H54 (cell line): Measurements from ENCODE around the gene DLX6.

Source experiments
- DNase-seq: peaks from one replicate; pipeline ENCODE4 v3.0.0; 2011; ENCODE audit warnings: low spot score, mixed read lengths; ENCODE audit not compliant: insufficient read length
- FAIRE-seq: peaks from 3 replicates; lab custom pipeline; 2011; peaks lifted over from hg19 to GRCh38; lab: Jason Lieb, UNC
- POLR2A ChIP-seq: IDR thresholded peaks from 2 replicates; pipeline ENCODE4 v1.6.1; 2011; ENCODE audit warnings: low read depth, mild to moderate bottlenecking, low read length

Gene DLX6

DNA sequence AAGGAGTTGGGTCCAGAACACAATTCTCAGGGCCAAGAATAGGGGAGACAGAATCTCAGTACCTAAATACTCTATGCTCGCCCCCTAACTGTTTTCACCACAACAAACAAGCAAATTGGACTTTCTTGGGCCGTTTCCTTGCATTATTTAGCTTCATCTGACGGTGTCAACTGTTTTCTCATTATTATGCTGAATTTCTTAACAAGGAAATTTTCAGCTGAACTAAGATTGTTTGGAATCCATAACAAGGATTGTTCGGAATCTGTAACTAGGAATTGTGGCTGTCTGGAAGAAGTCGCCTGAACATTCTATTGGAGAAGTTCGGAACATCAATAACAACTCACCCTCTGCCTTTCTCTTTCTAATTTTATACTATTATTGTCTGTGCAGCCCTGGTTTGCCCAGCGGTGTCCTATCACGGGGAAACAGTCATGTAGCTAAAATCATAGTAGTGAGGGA lies 15.5 kb upstream of the DLX6 start:
- DNase-seq: no peak
- TF ChIP-seq POLR2A: no peak
- FAIRE-seq: no peak

DNA sequence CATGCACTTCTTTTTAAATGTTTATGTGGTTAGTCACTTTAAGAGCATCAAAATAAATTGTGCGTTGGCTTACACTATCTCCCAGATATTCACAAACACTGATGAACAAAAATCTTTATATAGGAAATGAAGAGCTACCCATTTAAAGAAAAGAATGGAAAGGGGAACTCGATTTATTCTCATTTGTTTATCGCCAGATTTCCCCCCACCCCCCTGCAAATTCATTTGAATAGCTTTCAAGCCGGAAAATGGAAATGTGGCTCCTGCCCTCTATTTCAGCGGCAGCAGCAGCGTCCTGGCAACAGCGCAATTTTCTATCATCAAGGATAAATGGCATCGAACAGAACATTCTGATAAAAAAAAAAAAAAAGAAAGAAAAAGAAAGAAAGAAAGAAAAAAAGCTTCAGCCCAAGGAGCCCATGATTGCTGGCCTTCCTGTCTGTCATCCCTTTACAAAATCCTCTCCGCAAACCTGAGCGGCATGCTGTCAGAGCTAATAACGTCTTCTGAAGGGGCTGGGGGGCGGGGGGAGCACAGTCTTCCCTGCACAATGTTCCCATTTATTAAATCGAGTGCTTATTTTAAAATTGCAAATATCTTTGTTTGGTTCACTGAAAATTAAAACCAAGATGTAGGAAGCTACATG lies 13.7 kb upstream of the DLX6 start:
- FAIRE-seq: no peak
- no peak for DNase-seq
- no peak for TF ChIP-seq POLR2A

DNA sequence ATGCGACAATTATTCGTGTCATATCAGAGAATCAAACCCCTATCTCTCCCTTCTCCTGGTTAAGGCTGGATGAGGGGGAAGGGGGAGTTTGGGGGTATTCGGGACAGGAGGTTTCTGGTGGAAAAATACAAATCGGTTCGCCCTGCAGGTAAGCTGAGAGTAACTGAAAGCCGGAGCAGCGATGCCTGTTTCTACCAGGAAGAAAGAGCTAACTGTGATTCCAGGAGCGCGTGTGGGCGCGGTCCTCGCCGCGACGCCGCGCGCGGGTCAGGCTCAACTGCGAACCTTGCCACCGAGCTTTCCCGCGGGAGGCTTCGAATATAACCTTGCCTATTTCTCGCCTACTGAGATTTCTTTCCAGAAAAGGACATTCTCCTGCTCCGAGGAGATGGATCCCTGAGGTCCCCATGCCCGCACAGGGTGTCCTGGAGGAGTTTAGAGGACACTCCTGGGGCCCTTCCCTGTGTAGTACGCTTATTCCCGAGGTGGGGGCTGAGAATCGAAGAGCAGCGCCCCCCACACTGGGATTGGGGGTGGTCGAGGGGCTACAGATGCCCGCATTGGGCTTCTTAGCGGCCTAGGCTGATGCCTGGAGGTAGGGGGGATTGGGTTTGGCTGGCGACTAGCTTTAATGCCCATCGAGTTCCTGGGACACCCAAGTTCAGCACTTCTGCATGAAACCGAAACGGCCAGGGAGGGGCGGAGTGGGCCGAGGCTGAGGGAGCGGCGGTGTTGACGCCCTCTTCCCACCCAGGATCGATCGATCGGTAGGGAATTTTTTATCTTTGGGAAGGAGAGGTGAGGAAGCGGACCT lies 13.0 kb upstream of the DLX6 start:
- no peak for DNase-seq
- no peak for FAIRE-seq
- TF ChIP-seq POLR2A: no peak

DNA sequence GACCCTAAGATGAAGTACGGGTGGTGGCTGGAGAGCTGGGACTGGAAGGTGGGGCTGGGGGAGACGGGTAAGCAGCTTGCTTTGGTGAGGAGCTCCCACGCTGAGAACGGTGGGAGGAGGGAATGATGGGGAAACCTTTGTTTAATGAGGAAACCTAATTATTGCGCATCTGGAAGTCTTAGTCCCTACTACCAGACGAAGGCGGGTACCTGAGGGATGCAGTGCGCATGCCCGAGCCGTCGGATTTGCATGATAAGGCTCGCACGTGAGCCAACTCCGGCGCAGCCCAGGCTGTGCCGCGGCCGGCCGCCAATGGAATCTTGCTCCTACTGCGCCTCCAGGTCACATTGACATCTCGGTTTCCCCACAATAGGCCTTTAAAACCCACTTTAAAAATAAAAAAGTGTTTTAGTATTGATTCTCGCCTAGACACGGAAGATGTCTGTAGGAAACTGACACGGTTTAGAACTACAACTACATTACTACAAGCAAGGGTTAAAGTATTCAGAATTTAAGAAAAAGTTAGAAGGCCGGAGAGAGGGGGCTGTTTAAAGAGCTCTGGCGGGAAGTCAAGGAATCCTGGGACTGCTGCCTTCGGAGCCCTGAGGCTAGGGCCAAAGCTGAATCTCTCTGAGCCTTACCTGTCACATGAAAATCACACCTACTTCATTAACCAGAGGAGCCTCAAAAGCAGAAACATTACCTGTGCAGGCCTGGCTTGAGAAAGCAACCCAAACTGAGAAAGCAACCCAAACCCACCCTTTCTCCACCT lies 12.1 kb upstream of the DLX6 start:
- TF ChIP-seq POLR2A: no peak
- DNase-seq (no peak), FAIRE-seq (no peak)

DNA sequence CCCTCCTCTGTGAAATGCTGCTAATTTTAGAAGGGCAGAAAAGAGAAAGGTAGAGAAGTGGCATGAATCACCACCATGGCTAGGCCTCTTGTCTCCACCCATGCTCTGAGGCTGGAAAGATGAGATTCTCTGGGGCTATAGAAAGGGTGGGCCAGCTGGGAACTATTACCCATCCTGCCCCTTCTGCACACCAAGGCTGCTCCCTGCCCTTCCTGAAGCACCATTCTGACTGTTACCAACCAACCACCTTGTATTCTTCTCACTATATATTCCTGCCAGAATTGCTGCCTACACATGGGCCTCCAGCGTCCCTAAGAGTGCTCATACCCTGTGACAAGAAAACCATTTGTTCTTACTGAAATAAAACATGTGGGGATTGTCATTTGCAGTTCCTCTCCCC lies 11.4 kb upstream of the DLX6 start:
- no peak for TF ChIP-seq POLR2A
- DNase-seq: no peak
- no peak for FAIRE-seq

DNA sequence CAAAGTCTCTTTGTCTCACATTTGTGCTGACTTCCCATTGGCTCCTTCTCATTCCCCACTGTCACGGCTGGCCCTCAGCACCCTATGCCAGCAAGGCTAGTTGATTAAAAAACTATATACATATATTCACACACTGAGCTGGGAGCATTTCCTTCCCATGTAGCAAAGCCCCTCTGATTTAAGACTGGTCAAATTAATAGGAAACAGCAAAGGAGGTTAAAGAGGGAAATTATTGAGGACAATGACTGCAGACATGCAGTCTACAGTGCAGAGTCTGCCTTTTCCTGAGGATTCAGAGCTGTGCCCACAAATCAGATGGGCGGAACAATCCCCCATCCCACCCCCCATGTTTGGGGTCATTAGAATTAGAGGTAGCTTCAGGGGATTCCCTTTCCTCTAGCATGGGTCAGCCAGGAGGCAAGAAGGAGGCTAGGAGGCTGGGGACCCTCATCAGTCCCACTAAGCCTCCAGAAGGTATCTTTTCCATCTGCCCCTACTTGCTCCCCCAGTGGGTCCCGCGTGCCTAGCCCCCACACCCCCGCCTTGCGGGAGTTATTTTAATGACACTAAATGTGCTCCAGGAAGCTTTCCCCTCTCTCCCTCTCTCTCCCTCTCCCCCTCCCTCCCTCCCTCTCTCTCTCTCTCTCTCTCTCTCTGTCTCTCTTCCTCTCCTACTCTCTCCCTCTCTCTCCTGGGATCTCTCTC lies 9.8 kb upstream of the DLX6 start:
- FAIRE-seq (no peak), DNase-seq (no peak)
- no peak for TF ChIP-seq POLR2A

DNA sequence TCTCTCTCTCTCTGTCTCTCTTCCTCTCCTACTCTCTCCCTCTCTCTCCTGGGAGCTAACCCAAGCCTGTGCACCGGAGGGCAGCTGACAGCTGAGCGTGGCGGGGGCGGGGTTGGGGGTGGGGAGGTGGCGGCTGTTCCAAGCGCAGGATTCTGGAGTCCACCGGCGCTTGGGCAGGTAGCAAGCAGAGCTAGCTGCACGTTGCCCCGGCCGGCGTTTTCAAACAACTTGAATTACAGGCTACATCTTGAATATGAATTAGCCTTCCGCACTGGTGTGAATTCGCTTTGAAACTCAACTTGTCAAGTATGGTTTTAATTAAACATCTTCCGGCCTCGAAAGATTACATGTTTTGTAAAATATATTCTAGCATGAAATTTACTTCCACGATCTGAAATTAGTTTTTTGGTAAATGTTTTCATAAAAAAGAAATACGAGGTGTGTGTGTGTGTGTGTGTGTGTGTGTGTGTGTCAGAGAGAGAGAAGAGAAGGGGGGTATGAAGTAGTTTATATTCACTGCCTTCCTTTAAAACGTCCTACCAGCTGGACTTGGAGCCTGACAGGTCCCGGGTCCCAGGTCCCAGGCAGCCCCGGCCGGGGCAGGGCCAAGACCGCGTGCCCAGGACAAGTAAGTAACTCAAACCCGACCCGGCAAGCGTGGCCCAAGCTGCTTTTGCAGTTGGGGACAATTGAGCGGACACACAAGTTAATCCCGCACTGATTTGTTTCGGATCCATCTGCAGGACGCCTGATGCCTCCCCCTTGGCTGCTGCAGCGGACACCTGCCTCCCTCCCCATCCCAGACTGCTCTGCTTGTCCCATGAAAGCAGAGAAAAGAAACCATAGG lies 9.0 kb upstream of the DLX6 start:
- FAIRE-seq: no peak
- no peak for DNase-seq
- no peak for TF ChIP-seq POLR2A

DNA sequence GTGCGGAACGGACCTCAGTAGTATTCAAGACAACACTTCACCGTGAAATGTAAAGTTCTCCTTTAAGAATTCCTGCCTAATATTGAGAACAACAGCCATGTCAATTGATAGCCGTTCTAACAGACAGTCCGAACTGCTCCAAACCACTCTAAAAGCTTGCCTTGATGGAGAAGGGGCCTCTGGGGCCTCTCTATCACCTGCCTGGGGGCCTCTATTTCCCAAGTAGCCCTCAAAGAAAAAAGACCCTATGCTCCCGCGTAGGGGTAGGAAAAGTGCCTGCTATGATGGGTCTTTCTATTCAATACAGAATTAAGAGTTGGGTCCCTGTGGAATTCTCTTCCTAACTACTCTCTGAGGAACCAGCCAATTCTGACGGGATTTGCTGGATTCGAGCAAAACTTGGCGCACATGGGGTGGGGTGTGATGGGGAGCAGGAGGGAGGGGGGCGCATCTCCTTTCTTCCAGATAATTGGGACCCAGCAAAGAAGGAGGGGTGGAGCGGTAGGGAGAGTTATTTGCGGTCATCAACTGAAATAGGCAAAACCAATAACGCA lies 8.3 kb upstream of the DLX6 start:
- no peak for FAIRE-seq
- no peak for TF ChIP-seq POLR2A
- DNase-seq: no peak

DNA sequence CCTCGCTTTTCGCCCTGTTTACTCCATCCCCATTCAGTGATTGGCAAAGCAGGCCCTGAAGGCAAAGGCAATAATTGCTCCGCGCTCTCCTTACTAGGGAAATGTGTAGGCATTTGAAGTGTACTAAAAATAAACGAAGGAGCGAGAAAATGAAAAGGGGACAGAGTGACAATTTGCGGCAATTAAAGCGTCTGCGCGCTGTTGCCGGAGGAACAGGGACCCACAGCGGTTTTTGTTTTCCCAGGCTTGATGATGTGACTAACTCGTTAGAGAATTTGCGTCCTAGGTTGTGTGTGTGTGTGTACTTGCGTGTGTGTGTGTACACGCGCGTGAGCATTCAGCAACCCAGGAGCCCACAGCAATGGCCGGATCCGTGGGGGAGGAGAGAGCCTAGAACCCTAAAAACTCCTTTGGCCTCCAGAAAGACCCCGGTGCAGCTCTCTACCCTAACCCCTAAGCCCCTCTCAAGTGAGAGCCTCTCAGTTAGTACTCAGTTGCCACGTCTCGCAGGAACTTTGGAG lies 7.8 kb upstream of the DLX6 start:
- DNase-seq: no peak
- no peak for TF ChIP-seq POLR2A
- no peak for FAIRE-seq

DNA sequence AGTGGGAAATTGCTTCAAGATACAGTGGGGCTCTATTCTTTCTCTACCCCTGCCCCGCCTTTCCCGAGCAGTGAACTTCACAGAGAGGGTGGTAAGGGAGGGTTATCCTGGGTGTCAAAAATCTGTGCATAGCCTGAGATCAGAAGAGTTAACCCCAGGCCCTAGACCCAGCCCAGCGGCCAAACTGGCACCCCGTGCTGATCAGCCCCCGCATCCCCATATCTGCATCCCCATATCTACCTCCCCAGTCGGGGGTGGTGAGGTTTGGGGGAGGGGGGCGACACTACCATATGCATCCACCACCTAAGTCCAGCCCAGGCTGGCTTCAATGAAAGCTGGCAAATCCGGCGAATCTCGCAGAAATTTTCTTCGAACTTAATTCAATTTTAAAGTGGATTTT lies 7.0 kb upstream of the DLX6 start:
- no peak for DNase-seq
- no peak for FAIRE-seq
- no peak for TF ChIP-seq POLR2A

DNA sequence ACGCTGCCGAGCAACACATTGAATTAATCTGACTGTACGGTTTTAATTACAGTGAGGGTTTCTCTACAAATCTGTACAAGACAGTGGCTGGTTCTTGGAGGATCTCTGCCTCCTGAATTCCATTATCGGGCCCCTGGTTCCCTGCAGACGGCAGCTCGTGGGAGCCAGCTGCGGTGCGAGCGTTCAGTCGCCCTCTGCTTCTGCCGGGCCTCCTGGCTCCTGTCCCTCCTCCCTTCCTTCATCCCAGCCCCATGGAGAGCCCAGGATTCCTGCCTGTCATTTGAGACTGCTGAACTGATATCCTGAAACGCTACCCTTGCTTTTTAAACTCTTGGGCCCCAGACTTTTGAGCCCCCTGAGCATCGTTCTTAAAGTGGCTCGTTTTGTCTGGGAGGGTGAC lies 6.6 kb upstream of the DLX6 start:
- no peak for TF ChIP-seq POLR2A
- FAIRE-seq (no peak), DNase-seq (no peak)

DNA sequence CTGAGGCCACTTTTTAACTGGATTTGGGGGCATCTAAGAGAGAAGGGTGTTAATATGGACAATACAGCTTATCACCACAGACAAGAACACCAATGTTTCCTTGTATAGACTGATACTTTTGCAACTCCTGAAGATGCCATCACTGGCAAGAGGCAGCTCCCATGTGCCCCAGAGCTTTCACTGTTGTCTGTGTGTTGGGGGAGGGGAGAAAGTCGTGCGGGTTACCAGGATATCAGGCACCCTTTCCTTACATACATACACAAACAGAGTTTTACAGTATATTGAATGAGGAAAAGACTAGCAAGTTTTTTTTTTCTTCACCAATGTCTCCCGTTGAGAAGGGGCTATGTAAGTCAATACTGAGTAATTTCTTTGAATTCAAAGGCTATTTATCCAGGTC lies 4.1 kb upstream of the DLX6 start:
- FAIRE-seq (no peak), DNase-seq (no peak)
- no peak for TF ChIP-seq POLR2A
